ENCODE measurements around the gene TAF8.

DNA sequence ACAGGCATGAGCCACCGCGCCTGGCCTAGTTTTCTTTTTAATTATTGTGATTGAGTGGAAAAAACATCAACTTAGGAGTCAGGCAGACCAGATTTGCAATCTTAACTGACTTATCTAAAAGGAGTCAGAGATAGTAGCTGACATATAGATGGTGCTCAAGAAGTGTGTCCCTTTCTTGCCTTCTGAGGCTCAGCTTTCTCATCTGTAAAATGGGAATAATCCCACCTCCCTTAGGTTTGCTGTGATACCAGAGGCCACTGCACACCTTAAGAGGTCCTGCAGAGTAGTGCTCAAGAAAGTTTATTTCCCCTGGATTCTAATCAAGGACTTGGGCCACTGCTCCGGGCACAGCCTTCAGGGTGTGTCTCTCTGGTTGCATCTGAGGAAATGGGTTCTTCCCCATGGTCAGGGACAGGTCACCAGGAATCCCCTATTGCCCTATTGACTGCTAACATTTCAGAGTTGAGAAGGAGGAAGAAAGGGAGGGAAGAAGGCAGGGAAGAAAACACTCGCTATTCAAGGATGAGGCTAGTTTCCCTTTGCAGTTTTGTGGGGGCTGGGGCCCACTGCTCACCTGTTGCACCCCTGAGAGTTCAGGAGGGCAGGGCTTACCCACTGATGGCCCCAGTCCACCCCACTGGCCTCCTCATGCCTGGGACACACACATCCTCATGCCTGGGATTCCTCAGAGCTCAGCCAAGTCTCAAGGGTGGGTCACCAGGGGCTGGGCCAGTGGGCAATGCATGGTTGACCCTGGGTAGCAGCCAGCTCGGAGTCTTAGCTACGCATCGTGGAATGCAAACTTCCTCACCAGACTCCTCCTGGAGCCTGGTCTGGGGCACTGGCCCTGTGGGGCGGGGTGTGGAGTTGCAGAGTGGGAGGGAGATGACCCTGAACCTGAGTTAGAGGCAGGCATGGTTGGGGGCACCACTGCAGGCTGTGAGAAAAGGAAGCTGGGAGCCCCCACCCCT is 70.9 kb downstream of the TAF8 start:
- TF ChIP-seq, protein P1, sequence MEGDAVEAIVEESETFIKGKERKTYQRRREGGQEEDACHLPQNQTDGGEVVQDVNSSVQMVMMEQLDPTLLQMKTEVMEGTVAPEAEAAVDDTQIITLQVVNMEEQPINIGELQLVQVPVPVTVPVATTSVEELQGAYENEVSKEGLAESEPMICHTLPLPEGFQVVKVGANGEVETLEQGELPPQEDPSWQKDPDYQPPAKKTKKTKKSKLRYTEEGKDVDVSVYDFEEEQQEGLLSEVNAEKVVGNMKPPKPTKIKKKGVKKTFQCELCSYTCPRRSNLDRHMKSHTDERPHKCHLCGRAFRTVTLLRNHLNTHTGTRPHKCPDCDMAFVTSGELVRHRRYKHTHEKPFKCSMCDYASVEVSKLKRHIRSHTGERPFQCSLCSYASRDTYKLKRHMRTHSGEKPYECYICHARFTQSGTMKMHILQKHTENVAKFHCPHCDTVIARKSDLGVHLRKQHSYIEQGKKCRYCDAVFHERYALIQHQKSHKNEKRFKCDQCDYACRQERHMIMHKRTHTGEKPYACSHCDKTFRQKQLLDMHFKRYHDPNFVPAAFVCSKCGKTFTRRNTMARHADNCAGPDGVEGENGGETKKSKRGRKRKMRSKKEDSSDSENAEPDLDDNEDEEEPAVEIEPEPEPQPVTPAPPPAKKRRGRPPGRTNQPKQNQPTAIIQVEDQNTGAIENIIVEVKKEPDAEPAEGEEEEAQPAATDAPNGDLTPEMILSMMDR (IDR thresholded peaks at IDR 0.05; ENCODE audit: low read length) = no peak
- no peak for TF ChIP-seq EZH2phosphoT487 (IDR thresholded peaks at IDR 0.05; ENCODE audit: low read length)
- no peak for TF ChIP-seq EZH2 (optimal IDR thresholded peaks at IDR 0.05; ENCODE audit: low read depth, low read length)

Measured in MM.1S (cell line).